Thyroid gland (tissue), 4 donors: ENCODE results near the gene GABRR2.

ENCODE experiments used
- POLR2A ChIP-seq, 2 donors: fragments of 450-650 bp; IDR thresholded peaks; one replicate each; pipeline ENCODE4 v1.6.1; 2017; ENCODE audit warnings: antibody characterized with exemption in 2 of 2, mild to moderate bottlenecking in 2 of 2, moderate library complexity in 1 of 2
- TF ChIP-seq, protein P1 (sequence below), 6 experiments: fragments of 200-600 bp in 3 of 6; fragments of 450-650 bp in 3 of 6; sonication (generic) in 3 of 6; IDR thresholded peaks; one replicate each; pipeline ENCODE4 v1.5.1; 2016 to 2019; ENCODE audit warnings: antibody characterized with exemption in 6 of 6, mild to moderate bottlenecking in 2 of 6, inconsistent platforms in 1 of 6, moderate library complexity in 1 of 6

DNA sequence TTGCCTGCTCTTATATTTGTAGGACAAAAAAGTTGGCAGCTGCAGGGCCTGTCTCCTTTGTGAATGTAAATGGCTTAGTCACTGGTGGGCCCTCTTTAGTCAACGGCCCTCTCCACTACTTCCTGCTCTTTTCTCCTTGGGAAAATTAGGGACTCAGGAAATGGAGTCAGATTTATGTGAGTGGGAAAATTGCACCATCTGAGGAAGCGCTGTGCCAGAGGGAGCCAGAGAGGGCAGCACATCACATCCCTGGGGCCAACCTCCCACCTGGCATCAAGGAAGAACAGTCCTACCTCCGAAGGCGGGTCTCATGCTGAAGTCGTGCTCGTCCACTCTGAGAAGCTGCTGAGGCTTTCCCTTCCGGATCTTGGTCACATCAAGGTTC, 15.6 kb downstream of the GABRR2 start:
- TF ChIP-seq, protein P1, sequence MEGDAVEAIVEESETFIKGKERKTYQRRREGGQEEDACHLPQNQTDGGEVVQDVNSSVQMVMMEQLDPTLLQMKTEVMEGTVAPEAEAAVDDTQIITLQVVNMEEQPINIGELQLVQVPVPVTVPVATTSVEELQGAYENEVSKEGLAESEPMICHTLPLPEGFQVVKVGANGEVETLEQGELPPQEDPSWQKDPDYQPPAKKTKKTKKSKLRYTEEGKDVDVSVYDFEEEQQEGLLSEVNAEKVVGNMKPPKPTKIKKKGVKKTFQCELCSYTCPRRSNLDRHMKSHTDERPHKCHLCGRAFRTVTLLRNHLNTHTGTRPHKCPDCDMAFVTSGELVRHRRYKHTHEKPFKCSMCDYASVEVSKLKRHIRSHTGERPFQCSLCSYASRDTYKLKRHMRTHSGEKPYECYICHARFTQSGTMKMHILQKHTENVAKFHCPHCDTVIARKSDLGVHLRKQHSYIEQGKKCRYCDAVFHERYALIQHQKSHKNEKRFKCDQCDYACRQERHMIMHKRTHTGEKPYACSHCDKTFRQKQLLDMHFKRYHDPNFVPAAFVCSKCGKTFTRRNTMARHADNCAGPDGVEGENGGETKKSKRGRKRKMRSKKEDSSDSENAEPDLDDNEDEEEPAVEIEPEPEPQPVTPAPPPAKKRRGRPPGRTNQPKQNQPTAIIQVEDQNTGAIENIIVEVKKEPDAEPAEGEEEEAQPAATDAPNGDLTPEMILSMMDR (IDR thresholded peaks at IDR 0.05) = no peak
- no peak for TF ChIP-seq POLR2A (IDR thresholded peaks at IDR 0.05)
